EH (cell line): ENCODE measurements around the gene STXBP3.
"Not testable (repeated sequence)": the region's sequence is repeated elsewhere in the genome, so short reads cannot be mapped to it uniquely, and the experiment has no call there.

Source experiments
- DNase-seq: peaks from one replicate; pipeline ENCODE4 v3.0.0-alpha.2; 2015; ENCODE audit warnings: low read depth

STXBP3 gene

DNA sequence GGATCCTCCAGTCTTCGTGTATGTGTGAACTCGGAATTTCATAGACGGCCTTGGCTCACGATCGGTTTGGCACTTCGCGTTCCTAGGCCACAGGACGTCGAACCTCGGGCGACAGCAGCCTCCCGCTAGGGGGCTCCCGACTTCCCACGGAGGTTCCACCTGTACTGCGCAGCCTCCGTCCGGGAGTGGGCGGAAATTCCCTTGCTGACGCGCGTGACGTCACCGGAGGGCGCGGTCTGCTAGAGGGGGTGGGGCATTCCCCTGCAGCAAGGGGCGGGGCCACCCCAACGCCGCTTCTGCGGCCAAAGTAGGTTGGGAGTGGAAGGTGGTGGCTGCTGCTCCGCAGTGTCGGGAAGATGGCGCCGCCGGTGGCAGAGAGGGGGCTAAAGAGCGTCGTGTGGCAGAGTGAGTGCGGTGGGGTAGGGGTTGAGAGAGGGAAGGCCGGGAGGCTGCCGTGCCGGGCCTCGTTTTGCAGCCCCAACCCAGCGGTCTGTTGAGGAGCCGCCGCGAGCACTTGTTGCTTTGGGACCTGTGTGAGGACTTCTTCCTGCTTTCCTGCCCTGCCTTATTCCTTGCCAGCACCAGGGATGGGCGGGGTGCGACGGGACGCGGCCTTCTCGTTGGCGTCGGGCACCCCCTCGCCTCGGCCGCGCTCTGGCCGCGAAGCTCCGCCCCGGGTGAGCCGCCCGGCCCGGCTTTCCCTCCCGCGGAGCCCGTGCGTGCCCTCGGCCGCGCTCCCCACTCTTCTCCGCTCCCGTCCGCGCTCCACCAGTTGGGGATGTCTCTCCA lies at the start of gene STXBP3:
TSS of gene STXBP3 (plus strand) at position 293 of the 789 bp plus-strand sequence. CDS start at position 357, 64 bp downstream.
- peak; percentile 97 for DNase-seq

GRCh38 chr1:108699375-108700332 lies 46.8 kb upstream of the STXBP3 start:
- DNase-seq: no peak

DNA sequence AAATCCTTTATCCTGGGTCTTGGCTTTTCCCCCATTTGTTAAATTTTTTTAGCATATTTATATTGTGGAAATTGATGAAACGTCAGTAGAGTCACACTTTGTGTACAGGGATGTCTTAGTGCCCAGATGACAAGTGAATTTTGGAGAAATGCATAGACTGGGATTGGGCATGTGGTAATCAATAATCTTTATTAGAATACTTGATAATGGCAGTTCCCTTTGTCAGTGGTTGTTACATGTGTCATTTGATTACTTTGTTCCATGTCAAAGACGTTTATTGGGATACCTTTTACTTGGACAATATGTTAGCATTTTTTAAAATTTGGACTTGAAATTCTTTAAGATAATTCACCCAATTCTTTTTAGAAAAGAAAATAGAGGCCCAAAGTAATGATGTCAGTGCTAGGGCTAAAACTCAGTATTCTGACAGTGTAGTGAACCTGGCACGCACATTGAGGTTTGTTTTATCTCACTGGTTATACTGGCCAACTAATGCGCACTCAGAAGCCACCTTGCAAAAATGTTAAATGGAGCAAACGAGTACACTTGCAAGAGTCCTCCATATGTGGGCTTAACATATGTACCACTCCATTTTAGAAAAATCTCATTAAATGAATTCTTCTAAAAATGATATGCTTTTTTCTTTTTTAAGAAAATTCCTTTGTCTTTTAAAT lies 45.2 kb upstream of the STXBP3 start:
- no peak for DNase-seq

DNA sequence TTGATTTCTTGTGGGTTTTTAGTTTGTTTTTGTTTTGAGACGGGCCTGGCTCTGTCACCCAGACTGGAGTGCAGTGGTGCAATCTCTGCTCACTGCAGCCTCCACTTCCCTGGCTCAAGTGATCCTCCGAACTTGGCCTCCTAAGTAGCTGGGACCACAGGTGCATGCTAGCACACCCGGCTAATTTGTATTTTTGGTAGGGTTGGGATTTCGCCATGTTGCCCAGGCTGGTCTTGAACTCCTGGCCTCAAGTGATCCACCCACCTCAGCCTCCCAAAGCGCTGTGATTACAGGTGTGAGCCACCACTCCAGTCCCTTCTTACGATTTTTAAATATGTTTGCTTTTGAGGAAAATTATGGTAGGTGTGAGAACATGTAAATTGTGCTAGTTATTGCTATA lies 44.4 kb upstream of the STXBP3 start:
- not testable (repeated sequence) for DNase-seq

GRCh38 chr1:108703939-108704338 lies 42.5 kb upstream of the STXBP3 start:
- peak; percentile 50 for DNase-seq

- DNase-seq: peak; percentile 86
These were observed 42.0 kb upstream of the STXBP3 start for GRCh38 chr1:108704496-108704895.

- no peak for DNase-seq
These were observed 39.8 kb upstream of the STXBP3 start for GRCh38 chr1:108706643-108707042.

- DNase-seq: no peak
These were observed 37.5 kb upstream of the STXBP3 start for GRCh38 chr1:108708691-108709660.

- DNase-seq: peak; percentile 33
These were observed 33.8 kb upstream of the STXBP3 start, which contains the start of gene FNDC7 for GRCh38 chr1:108712606-108713150. TSS of gene FNDC7 (plus strand) at chr1:108712908. CDS start at chr1:108712934, 26 bp downstream.

DNA sequence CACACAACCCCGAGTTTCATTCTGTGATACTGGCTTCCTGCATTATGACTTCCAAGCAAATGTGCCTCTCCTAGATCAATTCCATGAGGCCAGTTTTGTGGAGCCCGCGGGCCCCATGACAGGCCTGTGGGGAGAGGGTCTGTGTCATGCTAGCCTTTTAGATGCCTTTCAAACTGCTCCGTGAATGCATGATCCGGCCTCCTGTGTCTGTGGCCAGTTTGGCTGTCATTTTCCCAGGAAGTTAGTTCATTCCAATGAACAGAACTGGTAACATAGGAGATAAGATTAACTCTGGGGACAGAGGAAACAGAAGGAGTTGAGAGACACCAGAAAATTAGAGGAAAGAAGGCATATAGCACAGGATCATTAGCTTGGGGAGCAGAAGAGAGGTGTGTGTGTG lies 30.5 kb upstream of the STXBP3 start:
- no peak for DNase-seq

DNA sequence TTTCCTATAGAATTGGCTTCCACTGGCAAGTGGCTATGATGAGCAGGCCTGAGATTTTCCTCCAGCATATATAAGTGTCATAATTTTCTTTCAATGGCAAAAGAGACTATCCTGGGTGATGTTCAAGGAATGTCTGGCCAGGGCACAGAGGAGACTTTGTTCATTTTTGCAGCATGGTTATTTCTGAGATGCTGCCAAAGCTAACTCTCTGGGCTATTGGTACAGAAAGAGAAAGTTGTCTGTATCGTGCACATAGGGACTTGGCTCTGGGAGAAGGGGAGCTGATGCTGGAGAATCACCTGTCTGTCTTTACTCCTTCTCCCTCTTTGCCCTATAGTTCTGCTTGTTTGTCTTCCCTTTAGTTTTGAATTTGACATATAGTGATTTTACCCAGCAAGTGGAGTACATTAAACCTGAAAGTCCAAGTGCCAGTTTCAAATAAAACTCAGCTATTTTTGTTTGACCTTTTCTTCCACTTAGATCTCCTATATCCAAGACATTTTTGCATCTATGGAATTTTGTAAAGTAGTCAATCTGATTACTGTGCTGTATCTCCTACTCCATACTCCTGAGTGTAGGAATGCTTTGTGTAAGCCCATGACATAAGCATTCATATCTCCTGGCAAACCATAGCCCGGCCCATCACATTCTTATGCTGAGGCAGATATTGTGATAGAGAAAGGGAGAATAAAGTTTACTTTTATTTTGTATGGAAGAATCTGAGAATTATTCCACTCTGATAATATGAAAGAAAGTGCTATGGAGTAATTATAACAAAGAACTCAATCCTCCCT lies 29.8 kb upstream of the STXBP3 start:
- DNase-seq: peak; percentile 24

GRCh38 chr1:108717774-108718316 lies 28.6 kb upstream of the STXBP3 start:
- DNase-seq: no peak

DNA sequence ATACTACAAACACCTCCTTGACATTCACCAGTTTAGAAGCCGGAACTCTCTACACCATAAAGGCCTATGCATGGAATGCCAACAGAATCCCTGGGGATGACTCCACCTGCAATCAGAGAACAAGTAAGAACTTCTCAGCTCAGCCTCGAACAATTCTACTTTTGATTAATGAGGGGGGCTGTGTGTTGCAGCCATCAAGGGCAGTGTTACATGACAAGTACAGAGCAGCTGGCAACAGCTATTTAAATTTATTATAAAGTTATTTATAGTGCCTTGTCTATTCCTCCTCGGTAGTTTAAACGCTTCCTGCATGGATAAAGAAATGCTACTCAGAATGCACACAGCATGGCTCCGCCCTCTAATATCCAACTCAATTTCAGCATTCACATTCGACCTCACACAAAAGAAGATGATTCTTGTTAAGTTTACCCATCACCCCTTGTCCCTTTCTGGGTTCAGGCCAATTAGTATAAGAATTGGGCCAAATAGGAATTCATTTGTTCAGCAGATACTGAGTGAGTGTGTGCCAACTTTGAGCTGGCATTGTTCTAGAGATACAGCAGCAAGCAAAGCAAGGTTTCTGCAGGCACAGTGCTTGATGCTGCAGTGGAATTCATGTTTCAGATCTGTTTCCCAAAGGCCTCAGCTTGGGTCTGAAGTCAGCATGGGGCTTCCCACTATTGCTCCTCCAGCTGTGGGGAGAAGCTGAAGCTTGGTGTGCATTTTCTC lies 27.4 kb upstream of the STXBP3 start:
- peak; percentile 8 for DNase-seq

DNA sequence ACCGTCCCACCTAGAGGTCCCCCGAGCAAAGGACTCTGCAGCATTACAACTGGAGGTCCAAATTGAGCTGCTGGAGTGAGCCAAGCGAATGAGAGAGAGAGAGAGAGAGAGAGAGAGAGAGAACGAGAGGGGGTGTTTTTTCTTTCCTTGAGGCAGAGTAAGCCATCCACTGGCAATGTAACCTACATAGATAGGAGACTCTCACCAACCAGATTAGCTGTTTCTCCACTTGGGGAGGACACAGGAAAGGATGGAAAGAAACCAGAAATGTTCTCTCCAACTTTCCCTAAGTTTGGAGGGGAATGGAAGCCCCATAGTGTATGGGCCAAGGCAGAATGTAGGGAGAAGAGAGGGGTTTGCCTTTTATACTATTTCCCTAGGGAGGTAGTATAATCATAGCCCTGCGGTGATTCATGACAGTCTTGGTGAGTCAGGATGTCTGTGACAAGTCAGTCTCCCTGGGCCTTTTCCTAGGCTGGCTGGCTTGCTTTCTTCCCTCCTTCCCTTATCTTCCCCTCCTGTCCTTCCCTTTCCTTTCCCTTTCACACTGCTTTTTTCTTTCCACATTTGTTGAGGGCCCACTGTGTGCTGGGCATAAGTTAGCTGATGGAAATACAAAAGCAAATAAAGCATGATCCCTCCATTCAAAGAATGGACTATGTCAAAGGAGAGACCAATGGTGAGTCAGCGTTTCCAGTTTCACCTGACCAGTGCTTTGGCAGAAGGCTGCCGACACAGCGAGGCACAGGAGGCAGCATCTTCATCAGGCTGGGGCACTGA lies 26.6 kb upstream of the STXBP3 start:
- DNase-seq: peak; percentile 91

DNA sequence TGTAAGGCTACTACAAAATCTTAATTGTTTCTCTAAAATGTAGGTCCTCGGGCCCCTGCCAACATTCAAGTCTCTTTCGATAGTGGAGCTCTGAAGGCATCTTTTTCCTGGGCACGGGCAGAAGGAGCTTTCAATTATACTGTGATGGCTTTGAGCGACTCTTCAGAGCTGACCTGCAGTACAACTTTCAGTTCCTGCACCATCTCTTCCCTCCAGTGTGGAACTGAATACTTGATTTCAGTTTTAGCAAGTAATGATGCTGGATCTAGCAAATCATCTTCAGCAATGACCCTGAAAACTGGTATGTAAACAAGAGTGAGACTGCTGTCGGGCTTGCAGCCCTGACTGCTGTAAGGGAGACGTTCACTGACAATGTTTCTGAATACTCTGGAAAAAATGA lies 24.2 kb upstream of the STXBP3 start:
- DNase-seq: peak; percentile 24

DNA sequence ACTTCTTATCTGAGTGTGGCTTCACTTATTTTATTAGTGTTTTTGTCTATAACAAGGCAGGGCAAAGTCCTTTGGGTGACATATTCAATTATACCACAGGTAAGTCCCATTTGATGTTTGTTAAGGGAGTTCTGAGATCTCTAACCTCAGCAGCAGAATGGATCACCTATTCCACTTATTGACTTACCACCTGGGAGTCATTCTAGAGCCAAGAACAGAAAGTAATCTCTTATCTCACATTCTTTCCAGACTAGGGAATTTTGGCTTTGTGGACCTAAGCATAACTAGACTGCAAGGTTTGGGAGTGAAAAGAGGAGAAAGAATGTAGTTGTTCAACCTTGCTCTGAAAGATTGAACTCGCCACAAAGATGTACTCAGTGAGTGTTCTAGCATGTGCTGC lies 20.6 kb upstream of the STXBP3 start:
- no peak for DNase-seq

DNA sequence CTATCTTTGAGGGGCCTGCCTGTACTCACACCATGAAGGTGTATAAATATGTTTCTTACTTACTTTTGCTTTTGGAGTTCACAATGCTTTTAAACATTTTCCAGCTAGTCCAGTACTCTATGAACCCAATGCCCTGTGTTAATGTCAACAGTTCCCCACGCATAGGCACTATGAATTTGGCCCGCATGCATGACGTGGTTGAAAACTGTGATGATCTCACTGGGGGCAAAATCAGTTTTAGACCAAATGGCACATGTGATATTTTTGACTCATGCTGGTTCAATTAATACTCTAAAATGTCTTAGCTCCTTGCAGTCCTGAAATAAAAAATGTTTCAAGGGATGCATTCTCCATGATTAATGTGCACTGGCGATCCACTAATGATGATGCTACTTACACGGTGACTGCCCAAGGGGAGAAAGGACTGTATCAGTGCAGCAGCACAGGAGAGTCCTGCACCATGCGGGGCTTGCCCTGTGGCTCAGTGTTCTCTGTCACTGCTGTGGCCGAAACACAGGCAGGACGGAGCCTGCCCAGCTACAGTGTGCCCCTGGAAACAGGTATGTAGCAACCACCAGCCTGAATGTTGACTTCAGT lies 18.0 kb upstream of the STXBP3 start:
- no peak for DNase-seq

DNA sequence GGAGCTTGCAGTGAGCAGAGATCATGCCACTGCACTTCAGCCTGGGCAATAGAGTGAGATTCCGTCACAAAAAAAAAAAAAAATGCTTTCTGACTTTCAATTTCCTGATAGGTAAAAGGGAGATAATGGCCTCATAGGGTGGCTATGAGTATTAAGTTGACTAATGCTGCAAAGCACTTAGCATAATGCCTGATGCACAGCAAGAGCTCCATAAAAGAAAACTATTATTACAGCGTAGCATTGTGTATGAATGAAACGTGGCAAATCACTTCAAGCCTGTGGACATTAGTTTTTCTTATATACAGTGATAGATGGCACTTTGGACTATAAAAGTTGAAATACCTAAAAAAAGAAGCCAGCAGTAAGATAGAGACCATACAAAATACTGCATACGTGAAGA lies 17.0 kb upstream of the STXBP3 start:
- no peak for DNase-seq
